Muscle layer of duodenum (tissue), 2 donors: Measurements from ENCODE around the gene CLCN4.

Source experiments
- H3K27ac ChIP-seq: one replicate; pipeline ENCODE4 v1.7.0; 2013; ENCODE audit warnings: mild to moderate bottlenecking, low read length
- H3K27me3 ChIP-seq: one replicate; pipeline ENCODE4 v1.7.0; 2013; ENCODE audit warnings: low read depth, mild to moderate bottlenecking, control low read depth, low read length
- H3K36me3 ChIP-seq, 2 donors: one replicate each; pipeline ENCODE4 v1.7.0; 2013; ENCODE audit warnings: low read length in 2 of 2, control low read depth in 1 of 2, mild to moderate bottlenecking in 1 of 2; ENCODE audit not compliant: insufficient read depth in 2 of 2, control insufficient read depth in 1 of 2
- H3K4me1 ChIP-seq, 2 donors: one replicate each; pipeline ENCODE4 v1.7.0; 2013; ENCODE audit warnings: low read length in 2 of 2, mild to moderate bottlenecking in 2 of 2, control low read depth in 1 of 2, moderate library complexity in 1 of 2; ENCODE audit not compliant: insufficient read depth in 2 of 2, control insufficient read depth in 1 of 2
- H3K4me3 ChIP-seq, 2 donors: one replicate each; pipeline ENCODE4 v1.7.0; 2013; ENCODE audit warnings: low read length in 2 of 2, low read depth in 1 of 2, mild to moderate bottlenecking in 1 of 2
- H3K9me3 ChIP-seq, 2 donors: one replicate each; pipeline ENCODE4 v1.7.0; 2013; ENCODE audit warnings: low read length in 2 of 2, control low read depth in 1 of 2, mild to moderate bottlenecking in 1 of 2; ENCODE audit not compliant: control insufficient read depth in 1 of 2
- donor health status: healthy.

The CLCN4 gene

DNA sequence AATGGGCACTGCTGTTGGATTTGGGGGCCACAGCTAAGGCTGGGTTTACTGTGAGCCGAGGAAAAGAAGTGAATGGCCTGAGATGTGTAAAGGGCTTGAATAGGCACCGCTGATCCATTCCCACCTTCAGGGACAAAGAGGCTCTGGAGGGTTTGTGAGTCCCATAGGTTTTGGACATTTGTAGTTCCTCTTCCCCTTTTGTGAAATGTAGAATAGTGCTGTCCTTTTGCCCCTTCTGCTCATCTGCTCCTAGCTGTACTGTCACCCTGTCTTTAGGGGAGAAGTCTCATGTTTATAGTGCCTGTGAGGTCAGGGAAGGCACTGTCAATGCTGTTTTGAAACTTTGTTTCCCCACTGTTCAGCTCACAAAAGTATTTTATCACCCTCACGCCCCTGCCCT, 26.4 kb upstream of the CLCN4 start:
- H3K4me3 ChIP-seq, result no peak overlapping the region
- H3K9me3 ChIP-seq, result no peaks in the 10 kb centered on the region
- H3K36me3 ChIP-seq, result peaks cover 19 to 54% of the 10 kb centered on the region in 2 donors
- H3K27ac ChIP-seq, result no peak overlapping the region
- H3K4me1 ChIP-seq, result no peaks in the 10 kb centered on the region
- H3K27me3 ChIP-seq, result no peaks in the 10 kb centered on the region

DNA sequence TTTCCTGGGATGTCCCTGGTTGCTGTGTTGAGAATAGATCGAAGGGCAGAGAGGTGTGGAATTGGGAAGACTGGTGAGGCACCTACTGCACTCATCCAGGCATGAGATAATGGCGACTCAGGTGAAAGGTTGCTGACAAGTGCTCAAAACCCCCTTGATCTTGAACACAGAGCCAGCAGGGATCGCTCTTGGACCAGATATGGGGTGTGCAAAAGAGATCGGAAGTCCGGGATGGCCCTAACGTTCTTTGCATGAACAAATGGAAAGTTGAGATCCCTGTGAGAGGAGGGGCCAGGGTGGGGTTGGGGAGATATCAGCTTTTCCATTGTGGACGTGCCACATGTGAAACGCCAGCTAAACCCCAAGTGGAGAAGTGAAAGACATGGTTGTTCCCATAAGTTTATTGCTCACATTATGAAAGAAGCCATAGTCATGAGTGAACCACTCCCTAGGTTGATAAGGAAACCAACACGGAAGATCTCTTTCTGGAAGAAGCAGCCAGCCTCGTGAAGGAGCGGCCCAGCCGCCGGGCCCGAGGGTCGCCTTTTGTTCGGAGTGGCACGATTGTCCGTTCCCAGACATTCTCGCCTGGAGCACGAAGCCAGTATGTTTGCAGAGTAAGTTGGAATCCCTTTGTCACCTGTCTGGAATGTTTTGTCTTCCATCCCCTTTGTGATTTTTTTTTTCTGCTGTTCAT, 22.6 kb upstream of the CLCN4 start:
- Histone ChIP-seq H3K9me3 (no peaks in the 10 kb centered on the region), H3K27ac (no peak overlapping the region), H3K36me3 (peaks cover 21 to 60% of the 10 kb centered on the region in 2 donors), H3K4me3 (no peak overlapping the region), H3K27me3 (no peaks in the 10 kb centered on the region), H3K4me1 (no peaks in the 10 kb centered on the region)

DNA sequence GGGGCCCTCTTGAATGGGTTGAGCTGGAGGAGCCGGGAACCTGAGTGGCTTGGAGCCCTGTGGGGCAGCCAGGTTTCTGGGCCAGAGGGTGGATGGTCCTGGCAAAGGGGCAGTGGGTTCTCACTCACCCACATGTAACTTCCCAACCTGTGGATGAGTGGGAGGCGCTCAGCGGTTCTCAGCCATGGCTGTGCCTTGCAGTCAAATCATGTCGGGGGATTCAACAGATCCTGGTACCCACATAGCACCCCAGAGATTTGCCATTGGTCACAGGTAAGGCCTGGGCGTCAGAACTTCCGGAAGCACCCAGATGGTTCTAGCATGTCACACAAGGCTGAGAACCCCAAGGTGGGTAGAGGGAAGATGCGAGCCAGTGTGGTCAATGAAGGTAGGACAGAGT, 21.9 kb upstream of the CLCN4 start:
- H3K4me1 ChIP-seq, result no peaks in the 10 kb centered on the region
- H3K36me3 ChIP-seq, result peaks cover 13 to 62% of the 10 kb centered on the region in 2 donors
- H3K4me3 ChIP-seq, result no peak overlapping the region
- no peaks in the 10 kb centered on the region for H3K9me3 ChIP-seq
- no peak overlapping the region for H3K27ac ChIP-seq
- no peaks in the 10 kb centered on the region for H3K27me3 ChIP-seq

DNA sequence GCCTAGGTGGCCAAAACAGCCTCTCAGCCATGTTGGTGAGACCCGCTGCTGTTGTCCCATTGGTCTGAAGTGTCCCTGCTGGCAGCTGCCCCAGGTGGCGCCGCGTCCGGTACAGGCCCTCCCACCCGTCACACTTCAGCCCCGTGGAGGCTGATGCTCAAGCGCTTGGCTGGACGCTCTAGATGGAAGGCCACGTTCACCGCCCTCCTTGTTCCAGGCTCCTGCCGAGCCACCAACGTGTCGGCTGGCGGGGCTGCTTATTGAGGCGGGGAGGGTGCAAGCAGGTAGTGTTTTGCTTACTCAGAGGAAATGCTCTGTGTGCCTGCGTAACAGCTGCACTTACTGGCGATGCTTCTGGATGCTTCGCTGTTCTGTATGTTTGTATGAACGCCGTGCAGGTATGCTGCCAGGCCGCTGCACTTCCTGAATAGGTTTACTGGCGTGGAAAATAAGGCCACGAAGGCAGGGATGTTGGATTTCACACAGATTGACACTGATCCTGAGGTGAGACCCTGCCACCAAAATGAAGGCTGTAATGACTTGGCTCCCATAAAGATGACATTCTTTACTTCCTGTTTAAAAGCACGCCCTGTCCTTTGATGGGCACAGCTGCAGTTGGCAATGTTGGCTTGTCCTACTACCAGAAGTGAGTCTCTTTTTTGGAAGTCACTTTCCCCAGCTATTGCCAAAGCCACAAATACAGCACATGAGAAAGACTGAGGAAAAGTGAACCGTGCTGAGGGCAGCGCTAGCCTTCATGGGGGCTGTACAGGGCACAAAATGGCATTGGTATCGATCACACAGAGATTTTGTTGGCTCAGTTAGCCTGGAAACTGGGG, 21.0 kb upstream of the CLCN4 start:
- no peaks in the 10 kb centered on the region for H3K4me1 ChIP-seq
- no peaks in the 10 kb centered on the region for H3K9me3 ChIP-seq
- H3K27ac ChIP-seq, result no peak overlapping the region
- H3K27me3 ChIP-seq, result no peaks in the 10 kb centered on the region
- no peak overlapping the region for H3K4me3 ChIP-seq
- H3K36me3 ChIP-seq, result peaks cover 16 to 63% of the 10 kb centered on the region in 2 donors

DNA sequence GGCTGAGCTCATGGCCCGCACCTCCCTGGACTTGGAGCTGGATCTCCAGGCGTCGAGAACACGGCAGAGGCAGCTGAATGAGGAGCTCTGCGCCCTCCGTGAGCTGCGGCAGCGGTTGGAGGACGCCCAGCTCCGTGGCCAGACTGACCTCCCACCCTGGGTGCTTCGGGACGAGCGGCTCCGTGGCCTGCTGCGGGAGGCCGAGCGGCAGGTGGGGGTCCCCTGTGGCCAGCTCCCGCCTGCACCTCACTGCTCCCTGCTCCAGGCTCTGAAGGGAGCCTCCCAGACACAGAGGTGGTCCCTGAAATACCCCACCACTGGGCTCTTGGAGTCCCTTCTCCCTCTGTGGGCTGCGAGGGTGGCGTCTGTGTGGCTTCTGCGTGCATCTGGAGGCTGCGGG, 18.0 kb upstream of the CLCN4 start:
- H3K27ac ChIP-seq, result no peak overlapping the region
- H3K36me3 ChIP-seq, result peaks cover 13 to 74% of the 10 kb centered on the region in 2 donors
- no peaks in the 10 kb centered on the region for H3K9me3 ChIP-seq
- H3K27me3 ChIP-seq, result no peaks in the 10 kb centered on the region
- H3K4me1 ChIP-seq, result no peaks in the 10 kb centered on the region
- H3K4me3 ChIP-seq, result no peak overlapping the region

DNA sequence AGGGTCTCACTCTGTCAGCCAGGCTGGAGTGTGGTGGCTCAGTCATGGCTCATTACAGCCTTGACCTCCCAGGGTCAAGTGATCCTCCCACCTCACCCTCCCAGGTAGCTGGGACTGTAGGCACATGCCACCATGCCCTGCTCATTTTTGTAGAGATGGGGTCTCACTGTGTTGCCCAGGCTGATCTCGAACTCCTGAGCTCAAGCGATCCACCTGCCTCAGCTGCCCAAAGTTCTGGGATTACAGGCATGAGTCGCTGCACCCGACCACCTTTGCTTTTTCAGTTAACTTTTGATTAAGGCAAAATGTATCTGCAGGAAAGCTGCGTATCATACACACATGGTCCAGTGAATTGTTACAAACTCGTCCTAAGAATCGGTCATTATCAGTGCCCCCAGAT, 16.5 kb upstream of the CLCN4 start:
- no peaks in the 10 kb centered on the region for H3K4me1 ChIP-seq

DNA sequence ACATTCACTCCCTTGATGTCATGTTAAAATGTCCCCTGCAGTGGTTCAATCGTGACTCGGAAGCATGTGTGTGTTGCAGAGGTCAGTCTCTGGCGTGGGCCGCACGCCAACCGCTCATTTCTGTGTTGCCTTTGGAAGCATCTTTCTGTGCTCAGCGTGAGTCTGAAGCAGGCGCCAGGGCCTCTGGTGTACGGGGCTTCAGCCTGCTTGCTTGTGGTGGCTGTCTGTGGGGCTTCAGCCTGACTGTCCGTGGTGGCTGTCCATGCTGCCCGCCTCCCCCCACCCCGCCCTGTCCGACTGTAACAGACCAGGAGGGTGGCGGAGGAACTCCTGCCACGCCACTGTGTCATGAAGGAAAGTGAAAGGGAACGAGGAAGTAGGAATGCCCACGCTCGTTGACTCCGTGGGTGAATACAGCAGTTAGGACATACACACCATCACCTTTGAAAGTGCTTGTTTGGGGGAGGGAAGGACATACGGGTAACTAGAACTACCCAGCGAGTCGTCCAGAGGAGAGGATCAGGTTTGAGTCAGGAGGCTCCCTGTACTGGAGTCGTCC, 14.7 kb upstream of the CLCN4 start:
- no peak overlapping the region for H3K4me3 ChIP-seq
- no peak overlapping the region for H3K27ac ChIP-seq
- H3K9me3 ChIP-seq, result no peaks in the 10 kb centered on the region
- no peaks in the 10 kb centered on the region for H3K4me1 ChIP-seq
- H3K36me3 ChIP-seq, result peaks cover 5 to 52% of the 10 kb centered on the region in 2 donors
- H3K27me3 ChIP-seq, result no peaks in the 10 kb centered on the region

More for the DNA sequence above, 16.5 kb upstream of the CLCN4 start:
- Histone ChIP-seq H3K36me3 (peaks cover 8 to 66% of the 10 kb centered on the region in 2 donors), H3K27ac (no peak overlapping the region), H3K4me3 (no peak overlapping the region), H3K27me3 (no peaks in the 10 kb centered on the region), H3K9me3 (no peaks in the 10 kb centered on the region)

DNA sequence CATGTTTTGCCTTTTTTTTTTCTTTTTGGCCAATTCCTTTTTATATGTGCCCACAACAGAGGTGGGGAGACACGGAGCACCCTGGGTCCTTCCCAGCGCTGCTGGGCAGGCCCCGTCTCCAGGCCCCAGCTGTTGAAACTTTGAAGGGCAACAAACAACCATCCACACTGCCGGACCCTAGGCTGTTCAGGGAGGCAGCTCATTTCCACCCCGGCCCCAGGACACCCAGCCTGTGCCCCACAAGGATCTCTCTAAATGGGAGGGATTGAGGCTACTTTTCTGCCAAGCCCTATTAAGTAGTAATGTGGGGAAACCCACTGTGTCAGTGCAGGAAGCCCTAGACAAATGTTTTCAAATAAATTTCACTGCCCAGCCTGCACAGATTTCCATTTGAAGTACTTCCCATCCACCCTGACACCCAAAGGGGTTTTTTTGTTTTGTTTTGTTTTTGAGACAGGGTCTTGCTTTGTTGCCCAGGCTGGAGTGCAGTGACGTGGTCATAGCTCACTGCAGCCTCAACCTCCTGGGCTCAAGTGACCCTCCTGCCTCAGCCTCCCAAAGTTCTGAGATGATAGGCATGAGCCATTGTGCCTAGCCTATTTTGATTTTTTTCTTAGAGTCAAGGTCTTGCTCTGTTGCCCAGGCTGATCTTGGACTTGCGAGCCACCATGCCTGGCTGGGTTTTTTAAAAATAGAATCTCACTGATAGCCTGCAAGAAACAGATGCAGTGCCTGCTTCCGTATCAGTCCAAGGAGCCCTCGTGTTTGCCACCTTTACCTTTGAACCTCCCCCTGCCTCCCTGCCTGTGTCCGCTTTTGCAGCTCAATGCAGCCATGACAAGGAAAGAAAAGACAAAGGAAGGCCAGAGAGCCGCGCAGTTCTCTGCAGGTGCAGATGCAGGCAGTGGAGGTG, 13.4 kb upstream of the CLCN4 start:
- H3K36me3 ChIP-seq, result peaks cover 5 to 44% of the 10 kb centered on the region in 2 donors
- H3K4me3 ChIP-seq, result no peak overlapping the region
- no peaks in the 10 kb centered on the region for H3K4me1 ChIP-seq
- H3K27ac ChIP-seq, result no peak overlapping the region
- H3K9me3 ChIP-seq, result no peaks in the 10 kb centered on the region
- H3K27me3 ChIP-seq, result no peaks in the 10 kb centered on the region

DNA sequence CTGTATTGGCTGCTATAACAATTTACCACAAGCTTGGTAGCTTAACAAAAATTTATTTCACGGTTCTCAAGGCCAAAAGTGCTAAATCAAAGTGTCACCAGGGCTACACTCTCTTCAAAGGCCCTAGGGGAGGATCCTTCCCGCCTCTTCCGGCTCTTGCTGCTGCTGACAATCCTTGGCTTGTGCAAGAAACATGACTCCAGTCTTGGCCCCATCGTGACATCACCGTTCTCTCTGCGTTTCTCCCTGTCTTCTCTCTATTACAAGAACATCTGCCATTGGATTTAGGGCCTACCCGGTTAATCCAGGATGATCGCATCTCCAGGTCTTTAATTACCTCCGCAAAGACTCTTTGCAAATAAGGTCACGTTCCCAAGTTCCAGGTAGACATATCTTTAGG, 10.4 kb upstream of the CLCN4 start:
- no peak overlapping the region for H3K4me3 ChIP-seq
- H3K4me1 ChIP-seq, result no peaks in the 10 kb centered on the region
- peaks cover 0 to 15% of the 10 kb centered on the region in 2 donors for H3K36me3 ChIP-seq
- no peaks in the 10 kb centered on the region for H3K9me3 ChIP-seq
- no peak overlapping the region for H3K27ac ChIP-seq
- no peaks in the 10 kb centered on the region for H3K27me3 ChIP-seq

DNA sequence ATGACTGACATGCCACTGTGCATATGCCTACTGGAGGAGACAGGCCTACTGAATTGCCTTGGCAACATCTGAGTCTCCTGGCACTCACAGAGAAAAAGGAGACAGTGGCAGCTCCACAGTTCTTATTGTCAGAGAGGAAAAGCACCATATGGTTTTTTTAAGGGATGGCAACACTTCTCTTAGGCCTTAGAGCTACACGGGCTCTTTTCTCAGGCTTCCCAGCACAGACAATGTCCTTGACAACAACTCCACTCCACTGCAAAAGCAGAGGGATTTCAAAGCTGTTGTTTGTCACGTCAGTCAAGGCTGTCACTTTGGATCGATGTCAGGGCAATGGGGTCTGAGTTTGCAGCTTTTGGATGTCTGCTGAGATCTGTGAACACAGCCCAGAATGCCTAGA, 4.7 kb upstream of the CLCN4 start:
- H3K27me3 ChIP-seq, result no peaks in the 10 kb centered on the region
- no peak overlapping the region for H3K27ac ChIP-seq
- H3K4me1 ChIP-seq, result no peaks in the 10 kb centered on the region
- H3K9me3 ChIP-seq, result no peaks in the 10 kb centered on the region
- H3K4me3 ChIP-seq, result no peak overlapping the region
- H3K36me3 ChIP-seq, result no peaks in the 10 kb centered on the region

DNA sequence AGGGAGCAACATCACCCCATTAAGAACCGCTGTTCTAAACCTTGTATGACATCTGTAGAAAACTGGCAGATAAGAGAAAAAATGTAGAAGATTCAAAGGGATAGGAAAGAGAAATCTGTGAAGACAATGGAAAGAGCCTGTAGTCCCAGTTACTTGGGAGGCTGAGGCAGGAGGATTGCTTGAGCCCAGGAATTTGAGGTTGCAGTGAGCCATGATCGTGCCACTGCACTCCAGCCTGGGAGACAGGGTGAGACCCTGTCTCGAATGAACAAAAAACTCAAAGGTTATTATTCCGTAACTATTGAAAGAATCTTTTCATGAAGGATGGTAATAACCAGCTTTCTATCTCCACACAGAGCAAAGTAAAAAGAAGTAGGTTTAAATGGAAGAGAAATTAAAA, 1.6 kb upstream of the CLCN4 start:
- Histone ChIP-seq H3K9me3 (no peaks in the 10 kb centered on the region), H3K4me3 (no peak overlapping the region), H3K27me3 (no peaks in the 10 kb centered on the region), H3K4me1 (peaks cover 0 to 7% of the 10 kb centered on the region in 2 donors), H3K27ac (no peak overlapping the region), H3K36me3 (no peaks in the 10 kb centered on the region)
